COR-L47 (cell line): ENCODE measurements around the gene RGL2.
"Not testable (repeated sequence)": the region's sequence is repeated elsewhere in the genome, so short reads cannot be mapped to it uniquely, and the experiment has no call there.

Source experiments
- DNase-seq: peaks from one replicate; lab custom pipeline; 2025; lab: John Stamatoyannopoulos, UW

Gene RGL2

GRCh38 chr6:33298773-33299236 is at the start of gene RGL2:
Gene RGL2 (minus strand): TSS chr6:33298942. CDS start chr6:33298610, 332 bp downstream.
- peak; percentile 67 for DNase-seq

- DNase-seq, result no peak
Observed at GRCh38 chr6:33347816-33348215, 49.1 kb upstream of the RGL2 start.

- not testable (repeated sequence) for DNase-seq
Observed at GRCh38 chr6:33346972-33347371, 48.2 kb upstream of the RGL2 start.

- peak; percentile 80 for DNase-seq
Observed at GRCh38 chr6:33344701-33345697, 46.3 kb upstream of the RGL2 start.

- no peak for DNase-seq
Observed at GRCh38 chr6:33343953-33344611, 45.3 kb upstream of the RGL2 start.

GRCh38 chr6:33343606-33343952 is 44.8 kb upstream of the RGL2 start:
- not testable (repeated sequence) for DNase-seq

GRCh38 chr6:33339193-33339592 is 40.5 kb upstream of the RGL2 start:
- DNase-seq, result no peak

GRCh38 chr6:33336495-33336894 is 37.8 kb upstream of the RGL2 start:
- DNase-seq, result no peak

GRCh38 chr6:33335916-33336315 is 37.2 kb upstream of the RGL2 start:
- DNase-seq, result no peak

- DNase-seq, result no peak
Observed at GRCh38 chr6:33333666-33334065, 34.9 kb upstream of the RGL2 start.

GRCh38 chr6:33330736-33331135 is 32.0 kb upstream of the RGL2 start:
- no peak for DNase-seq

- no peak for DNase-seq
Observed at GRCh38 chr6:33329058-33329457, 30.3 kb upstream of the RGL2 start.

GRCh38 chr6:33324125-33324524 is 25.4 kb upstream of the RGL2 start:
- DNase-seq, result no peak

GRCh38 chr6:33323623-33323948 is 24.8 kb upstream of the RGL2 start:
- peak; percentile 72 for DNase-seq

- no peak for DNase-seq
Observed at GRCh38 chr6:33321227-33321626, 22.5 kb upstream of the RGL2 start.

GRCh38 chr6:33320315-33321181 is 21.8 kb upstream of the RGL2 start:
- DNase-seq, result no peak

- DNase-seq, result no peak
Observed at GRCh38 chr6:33319939-33320314, 21.2 kb upstream of the RGL2 start.

GRCh38 chr6:33318426-33319073 is 19.8 kb upstream of the RGL2 start:
- no peak for DNase-seq

GRCh38 chr6:33317669-33318425 is 19.1 kb upstream of the RGL2 start, which contains the start of gene ZBTB22:
Gene ZBTB22 (minus strand): TSS chr6:33317744. CDS start chr6:33316916, 828 bp downstream.
- peak; percentile 97 for DNase-seq

GRCh38 chr6:33317419-33317668 is 18.6 kb upstream of the RGL2 start:
- DNase-seq, result no peak
